Muscle of arm (tissue), 12 donors: ENCODE measurements around the gene ABLIM2. TPM values are rescaled to one million over a fixed set of nuclear protein-coding genes. Genes with fewer than 3 reads are reported as not detected.
"Not testable (repeated sequence)": the region's sequence is repeated elsewhere in the genome, so short reads cannot be mapped to it uniquely, and the experiment has no call there.

Experiments
- DNase-seq: peaks from one replicate; pipeline ENCODE4 v3.0.0-alpha.2; 2013
- polyA plus RNA-seq, 12 donors: library from polyadenylated mRNA; unstranded; fragments of 120-200 nt; gene quantifications; one replicate each; pipeline ENCODE4 v1.2.1, GENCODE V29; 2013; ENCODE audit not compliant: insufficient read length in 12 of 12

Gene ABLIM2
- polyA plus RNA-seq, 12 donors = 3.8 to 23.0 (median 14.9) TPM; not detected in 1

DNA sequence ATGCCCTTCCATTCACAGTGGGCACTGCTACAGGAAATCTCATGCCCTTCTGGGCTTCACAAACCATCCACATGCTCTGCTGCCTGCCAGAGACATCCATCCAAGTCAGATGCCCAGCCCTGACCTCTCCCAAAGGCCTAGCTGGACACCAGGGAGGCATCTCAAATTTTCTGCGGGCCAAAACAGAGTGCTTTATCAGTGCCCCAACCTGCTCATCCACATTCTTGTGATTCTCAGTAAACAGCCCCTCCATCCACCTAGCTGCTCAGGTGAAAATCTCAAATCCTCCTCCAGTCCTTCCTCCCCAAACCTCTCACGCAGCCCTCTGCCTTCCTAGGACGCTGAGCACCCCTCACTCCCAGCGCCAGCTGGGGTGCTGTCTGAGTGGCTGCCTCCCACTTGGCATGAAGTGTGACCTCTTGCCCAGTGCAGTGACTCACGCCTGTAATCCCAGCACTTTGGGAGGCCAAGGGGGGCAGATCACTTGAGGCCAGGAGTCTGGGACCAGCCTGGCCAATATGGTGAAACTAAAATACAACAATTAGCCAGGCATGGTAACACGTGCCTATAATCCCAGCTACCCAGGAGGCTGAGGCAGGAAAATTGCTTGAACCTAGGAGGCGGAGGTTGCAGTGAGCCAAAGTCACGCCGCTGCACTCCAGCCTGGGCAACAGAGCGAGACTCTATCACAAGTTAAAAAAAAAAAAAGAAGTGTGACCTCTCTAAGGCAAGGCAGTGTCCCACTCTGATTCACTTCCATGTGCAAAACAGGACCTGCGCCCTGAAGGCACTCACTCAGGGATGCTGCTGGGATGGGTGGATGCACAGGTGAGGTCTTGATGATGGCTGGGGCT lies 217.3 kb downstream of the ABLIM2 start:
- DNase-seq = no peak

DNA sequence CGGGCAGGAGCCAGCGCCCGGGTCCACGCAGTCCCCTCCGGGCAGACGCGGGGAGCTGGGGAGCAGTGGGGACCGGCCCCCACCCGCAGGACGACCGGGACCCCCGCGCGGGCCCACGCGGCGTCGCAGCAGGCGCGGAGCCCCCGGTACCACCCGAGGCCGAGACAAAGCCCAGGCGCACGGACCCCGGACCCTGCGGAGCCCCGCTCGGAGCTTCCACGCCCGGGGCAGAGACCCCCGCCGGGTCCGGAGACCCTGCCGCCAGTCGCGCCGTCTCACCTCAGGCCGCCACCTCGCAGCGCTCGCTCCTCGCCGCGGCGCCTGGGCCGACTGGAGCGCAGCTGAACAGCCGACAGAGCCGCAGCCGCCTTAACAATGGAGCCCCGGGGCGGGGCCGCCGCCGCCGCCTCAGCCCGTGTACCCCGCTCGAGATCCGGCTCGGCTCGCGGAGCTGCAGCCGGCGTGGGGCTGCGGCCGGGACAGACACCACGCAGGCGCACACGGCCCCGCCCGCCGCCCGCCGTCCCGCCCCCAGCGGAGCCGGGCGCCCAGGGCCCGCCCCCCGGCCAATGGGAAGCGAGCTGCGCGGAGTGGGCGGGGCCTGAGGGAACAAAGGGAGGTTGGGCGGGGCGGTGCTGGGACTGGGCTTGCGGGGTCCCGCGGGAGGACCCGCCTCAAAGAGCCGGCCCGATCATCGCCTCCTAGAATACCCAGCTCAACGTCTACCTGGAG lies 219.1 kb downstream of the ABLIM2 start, which contains the start of gene AFAP1:
Gene AFAP1 (minus strand): TSS at position 485 of the 732 bp plus-strand sequence. CDS start 67,783 bp downstream, outside the sequence.
- peak; percentile 89 for DNase-seq

DNA sequence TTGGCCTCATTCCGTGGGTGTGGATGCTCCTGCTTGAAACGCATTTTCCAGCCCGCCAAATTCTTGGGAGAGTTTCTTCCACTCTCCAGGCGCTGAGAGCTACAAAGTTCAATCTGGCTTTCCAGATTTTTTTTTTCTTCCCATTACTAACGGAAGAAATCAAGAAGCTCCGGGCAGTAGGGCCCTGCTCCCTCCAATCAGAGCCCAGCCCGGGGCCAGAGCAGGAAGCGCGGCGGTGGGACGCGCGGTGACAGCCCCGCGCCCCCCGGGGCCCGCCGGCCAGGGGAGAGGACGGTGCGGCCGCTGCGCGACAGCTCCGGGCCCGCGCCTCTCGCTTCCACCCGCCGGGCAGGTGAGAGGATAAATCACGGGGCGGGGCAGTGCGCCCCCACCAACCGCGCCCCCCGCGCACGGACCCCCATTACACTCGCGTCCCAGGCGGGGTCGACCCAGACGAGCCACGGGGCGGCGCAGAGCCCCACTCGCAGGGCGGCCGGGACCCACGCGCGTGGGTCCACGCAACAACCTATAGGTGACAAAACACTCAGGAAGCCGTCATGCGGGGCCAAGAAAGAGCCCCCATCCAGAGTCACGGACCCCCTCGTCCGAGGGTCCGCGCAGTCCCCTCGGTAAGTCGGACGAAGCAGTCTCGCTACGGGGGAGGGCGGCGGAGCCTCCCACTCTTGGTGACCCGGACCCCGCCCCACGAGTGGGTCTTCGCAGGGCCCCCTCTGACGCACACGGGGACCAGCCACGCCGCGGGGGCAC lies 219.8 kb downstream of the ABLIM2 start:
- DNase-seq = no peak

DNA sequence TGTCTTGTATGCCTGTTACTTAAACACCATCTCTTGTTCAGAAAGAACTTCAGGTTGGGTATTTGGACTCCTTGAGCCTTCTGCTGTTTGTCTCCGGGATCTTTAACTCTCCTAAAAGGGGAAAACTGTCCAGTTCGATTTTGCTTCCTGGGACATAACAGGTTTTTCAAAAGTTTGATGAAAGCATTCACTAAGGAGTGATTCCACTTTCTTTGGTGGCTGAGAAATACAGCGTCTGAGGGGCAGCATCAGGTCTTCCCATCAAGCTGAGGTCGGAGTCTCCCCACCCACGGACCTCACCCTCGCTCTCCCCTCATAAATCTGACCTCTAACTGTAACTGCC lies 220.4 kb downstream of the ABLIM2 start:
- peak; percentile 63 for DNase-seq

DNA sequence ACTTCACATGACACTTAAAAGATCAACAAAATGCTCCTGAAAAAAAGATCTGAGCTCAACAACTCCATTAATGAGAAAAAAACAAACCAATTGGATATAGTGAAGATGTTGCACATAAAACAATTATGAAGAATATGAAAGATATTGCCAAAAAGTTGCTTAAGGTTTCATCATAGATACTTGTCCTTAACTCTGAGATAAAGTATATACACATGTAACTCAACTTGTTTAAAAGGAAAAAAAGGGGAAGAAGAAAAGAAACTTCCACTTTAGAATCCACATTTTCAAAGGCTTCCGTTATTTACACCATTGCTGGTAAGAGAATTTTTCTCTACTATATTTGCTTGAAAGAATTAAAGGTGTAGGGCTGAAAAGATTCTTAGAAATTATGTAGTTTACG lies 221.6 kb downstream of the ABLIM2 start:
- DNase-seq = no peak

DNA sequence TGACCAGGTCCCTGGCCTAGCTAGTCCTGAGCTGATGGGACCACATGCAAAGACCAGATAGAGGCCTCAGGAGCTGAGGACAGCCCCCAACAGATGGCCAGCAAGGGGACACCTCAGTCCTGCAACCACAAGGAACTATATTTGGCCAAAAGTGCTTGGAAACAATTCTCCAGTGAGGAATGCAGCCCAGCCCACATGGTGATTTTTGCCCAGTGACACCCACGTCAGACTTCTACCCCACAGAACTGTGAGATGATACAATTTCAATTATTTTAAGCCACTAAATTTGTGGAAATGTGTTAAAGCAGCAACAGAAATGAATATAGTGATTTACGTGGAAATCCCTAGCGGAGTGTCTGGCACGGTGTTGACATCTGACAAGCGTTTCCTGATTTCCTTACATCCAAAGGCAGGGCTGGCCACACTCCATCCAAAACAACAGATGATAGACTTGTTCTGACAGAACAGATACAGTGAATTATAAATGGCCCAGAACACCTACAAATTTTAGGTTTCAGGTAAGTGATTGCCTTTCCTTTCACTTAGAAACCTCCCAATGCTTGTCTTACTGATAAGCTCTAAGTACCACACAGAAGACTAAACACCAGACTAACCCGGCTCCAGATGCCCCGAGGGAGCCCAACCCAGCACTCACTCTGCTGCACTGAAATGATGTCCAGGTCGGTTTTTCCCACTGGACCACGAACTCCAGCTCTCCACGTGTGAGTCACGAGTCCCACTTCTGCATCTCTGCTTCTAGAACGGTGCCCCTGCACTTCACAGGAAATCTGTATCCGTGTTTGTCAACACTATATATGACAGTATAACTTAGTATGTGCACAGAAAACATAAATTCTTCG lies 224.7 kb downstream of the ABLIM2 start:
- DNase-seq = no peak

DNA sequence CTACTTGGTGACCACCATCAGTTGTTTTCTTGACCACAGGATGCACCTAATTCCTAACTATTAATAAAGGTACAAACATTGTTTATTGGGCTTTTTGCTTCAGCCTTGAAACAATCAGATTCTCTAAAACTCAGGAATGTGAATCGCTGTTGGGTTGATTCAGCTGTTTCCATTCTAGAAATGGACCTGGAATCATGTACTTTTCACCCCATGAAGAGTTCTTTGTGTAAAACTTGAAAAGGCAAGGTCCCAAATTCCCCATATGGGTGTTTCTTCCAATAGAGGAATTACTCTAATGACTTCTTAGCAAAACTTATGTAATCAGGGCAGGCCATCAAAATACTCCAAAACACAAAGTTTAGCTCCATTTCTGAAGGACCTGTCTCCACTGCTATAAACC lies 226.3 kb downstream of the ABLIM2 start:
- DNase-seq = no peak

DNA sequence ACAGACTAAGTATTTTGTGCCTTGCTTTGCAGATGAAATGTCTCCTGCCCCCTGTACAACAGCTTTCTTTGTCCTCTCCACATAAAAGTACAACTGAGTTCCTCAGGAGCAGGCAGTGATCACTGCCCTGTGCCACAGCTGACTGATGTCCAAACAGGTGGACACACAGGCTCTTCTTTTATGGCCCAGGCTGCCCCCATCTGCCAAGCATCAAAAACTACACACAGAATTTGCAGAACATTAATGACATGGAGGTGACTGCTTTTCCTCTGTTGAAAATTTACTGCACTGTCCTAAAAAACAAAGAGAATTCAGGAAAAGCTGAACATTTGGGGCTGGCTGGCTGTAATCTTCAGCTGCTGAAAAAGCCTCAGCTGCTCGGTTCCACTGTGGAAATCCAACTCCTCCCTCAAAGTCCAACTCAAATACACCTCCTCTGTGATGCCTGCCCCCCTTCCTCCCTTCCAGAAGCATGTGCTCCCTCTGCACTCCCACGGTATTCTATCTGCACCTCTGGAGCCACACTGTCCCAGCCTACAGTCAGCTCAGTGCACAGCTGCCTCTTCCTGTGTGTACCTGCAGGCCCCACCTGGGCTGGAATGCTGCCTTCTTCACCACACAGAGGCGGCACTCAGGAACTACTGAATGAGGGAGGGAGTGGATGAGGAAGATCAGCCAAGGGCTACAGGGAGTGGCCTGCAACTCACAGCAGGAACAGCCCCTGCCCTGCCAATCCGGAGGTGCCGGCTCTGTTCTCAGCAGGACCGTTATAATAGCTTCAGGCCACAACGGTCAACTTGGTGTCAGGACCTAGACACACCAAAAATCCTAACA lies 229.3 kb downstream of the ABLIM2 start:
- no peak for DNase-seq

DNA sequence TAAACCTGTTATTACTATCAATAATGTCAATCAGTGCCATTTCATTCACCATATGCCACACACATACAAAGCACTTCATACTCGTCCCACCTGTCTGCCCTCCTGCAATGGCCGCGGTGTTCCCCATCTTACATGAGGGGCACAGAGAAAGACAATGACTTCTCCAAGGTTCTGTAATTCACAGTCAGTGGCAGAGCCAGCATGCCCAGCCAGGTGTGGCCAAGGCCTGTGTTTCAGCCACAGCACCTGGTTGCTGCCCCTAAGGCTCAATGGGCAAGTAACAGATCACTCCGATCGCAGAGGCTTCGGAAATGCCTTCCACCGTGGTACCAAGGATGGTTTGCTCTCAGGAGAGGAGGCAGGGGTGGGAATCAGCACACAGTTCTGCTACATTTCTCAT lies 229.9 kb downstream of the ABLIM2 start:
- DNase-seq = no peak

DNA sequence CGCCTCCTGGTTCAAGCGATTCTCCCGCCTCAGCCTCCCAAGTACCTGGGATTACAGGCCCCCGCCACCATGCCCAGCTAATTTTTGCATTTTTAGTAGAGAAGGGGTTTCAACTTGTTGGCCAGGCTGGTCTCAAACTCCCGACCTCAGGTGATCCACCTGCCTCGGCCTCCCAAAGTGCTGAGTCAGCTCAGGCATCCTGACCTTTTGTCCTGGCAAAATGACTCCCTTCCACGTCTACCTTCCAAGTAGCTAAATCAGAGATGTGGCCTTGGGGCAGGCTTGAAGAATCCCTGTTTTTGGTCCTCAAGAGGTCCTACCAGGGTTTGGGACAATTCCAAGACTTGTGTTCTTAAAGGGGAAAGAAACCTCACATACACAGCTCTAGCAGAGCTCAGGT lies 231.8 kb downstream of the ABLIM2 start:
- DNase-seq = no peak

DNA sequence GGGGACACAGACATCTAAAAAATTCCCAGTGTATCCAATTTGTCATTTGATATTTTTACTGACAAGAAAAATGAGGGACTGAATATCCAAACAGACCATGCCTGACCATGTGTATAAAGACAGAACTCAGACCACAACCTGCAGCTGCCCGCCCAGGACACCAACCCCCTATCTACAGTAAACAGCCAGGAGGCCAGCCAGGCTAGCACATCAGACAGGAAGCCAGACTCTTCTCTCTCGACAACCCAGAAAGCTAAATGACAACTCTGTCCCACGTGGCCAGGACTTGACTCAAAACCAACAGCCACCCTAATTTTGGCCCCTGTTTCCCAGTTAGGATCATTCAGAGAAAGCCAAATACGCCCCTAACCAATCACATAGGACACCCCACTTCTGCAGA lies 234.0 kb downstream of the ABLIM2 start:
- no peak for DNase-seq

DNA sequence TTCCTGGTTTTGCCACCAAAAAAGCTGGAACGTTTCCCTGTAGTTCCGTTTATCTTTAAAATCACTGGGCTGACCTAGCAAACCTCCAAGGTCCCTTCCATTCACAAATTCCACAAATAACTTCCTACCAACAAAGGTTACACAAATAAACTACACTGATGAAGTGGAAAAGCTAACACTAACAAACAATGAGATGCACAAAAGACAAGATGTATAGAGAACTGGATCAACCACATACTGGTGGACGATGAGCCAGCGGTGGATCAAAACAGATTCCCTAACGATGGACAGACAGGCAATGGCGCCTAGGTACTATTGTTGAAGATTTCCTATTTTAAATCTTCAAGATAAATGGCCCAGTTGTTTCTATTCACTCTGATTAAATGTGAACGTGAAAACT lies 234.4 kb downstream of the ABLIM2 start:
- no peak for DNase-seq

DNA sequence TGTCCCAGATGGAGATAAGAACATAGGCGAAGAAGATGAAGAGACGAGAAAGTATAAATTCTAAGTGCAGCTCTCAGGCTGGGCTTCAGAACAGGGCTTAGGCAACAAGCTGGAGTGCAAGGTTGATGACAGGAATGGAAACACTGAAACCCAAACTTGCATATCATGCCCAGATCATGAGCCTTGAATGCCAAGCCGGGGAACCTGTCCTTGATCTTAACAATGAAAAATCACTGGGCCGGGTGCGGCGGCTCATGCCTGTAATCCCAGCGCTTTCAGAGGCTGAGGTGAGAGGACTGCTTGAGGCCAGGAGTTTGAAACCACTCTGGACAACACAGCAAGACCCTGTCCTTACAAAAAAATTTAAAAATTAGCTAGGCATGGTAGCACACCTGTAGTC lies 236.1 kb downstream of the ABLIM2 start:
- DNase-seq = no peak

DNA sequence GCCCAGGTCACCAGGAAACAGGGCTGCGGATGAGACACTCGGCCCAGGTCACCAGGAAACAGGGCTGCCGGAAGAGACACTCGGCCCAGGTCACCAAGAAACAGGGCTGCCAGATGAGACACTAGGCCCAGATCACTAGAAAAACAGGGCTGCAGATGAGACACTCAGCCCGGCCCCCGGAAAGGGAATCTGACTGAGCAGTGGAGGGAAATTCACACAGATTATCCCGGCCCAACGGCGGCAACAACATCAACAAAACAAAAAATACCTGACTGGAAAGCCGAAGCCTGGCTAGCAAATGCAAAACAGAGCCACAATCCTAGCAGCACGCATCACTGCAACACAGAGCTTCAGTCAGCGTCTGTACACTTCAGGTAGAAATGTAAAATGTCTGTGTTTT lies 239.6 kb downstream of the ABLIM2 start:
- no peak for DNase-seq

DNA sequence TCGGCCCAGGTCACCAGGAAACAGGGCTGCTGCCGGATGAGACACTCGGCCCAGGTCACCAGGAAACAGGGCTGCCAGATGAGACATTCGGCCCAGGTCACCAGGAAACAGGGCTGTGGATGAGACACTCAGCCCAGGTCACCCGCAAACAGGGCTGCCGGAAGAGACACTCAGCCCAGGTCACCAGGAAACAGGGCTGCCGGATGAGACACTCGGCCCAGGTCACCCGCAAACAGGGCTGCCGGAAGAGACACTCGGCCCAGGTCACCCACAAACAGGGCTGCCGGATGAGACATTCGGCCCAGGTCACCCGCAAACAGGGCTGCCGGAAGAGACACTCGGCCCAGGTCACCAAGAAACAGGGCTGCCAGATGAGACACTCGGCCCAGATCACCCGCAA lies 240.4 kb downstream of the ABLIM2 start:
- not testable (repeated sequence) for DNase-seq

DNA sequence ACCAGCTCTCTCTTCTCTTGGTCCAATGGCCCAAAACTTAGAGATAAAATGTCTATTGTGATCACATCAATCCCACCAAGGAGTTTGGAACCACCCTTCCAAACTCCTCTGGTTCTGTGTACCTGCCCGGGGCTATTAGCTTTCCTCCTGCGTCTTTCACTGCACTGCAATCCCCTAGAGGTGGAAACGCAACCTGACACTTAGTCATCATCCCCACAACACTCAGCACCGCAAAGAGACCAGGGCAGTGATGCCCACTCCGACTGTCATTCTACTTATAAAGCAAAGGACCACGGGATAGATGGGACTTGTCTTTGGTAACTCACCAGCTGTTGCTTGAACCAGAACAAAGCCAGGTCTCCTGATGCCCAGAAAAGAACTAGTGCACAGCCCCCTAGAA lies 240.9 kb downstream of the ABLIM2 start:
- no peak for DNase-seq

DNA sequence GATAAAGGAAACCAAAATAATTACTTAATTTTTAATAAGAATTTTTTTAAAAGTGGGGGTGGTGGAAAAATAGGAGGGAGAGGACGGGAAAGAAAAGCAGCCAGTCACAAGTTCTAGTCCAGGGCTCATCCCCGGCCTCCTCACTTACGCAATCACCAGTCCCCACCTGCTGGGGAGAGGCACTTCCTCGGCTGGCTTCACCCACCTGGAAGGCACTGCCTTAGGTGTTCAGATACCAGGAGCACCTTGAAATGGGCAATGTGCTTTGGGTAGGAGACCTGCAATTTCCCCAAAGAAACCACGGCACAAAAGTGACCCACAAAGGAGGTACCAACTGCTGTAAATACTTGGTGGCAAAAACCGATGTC lies 242.8 kb downstream of the ABLIM2 start:
- DNase-seq = no peak
